Cardiac muscle cell (in vitro differentiated cells and primary cell): ENCODE measurements around the gene ARHGAP8. TPM values are rescaled to one million over a fixed set of nuclear protein-coding genes. Genes with fewer than 3 reads are reported as not detected.
A peak's percentile ranks its signal among the peaks of the same experiment; 100 is the strongest.

Source experiments
- DNase-seq, 2 donors: peaks; one replicate each; pipeline versions ENCODE4 v3.0.0 to v3.0.0-alpha.2; 2010 to 2017; ENCODE audit warnings: low read depth in 1 of 2, low spot score in 1 of 2
- H3K27ac ChIP-seq: fragments of 200-600 bp; sonication (generic); 2 replicates; pipeline ENCODE4 v1.5.1; 2016
- H3K27me3 ChIP-seq: fragments of 200-600 bp; sonication (generic); 2 replicates; pipeline ENCODE4 v1.6.0; 2016; ENCODE audit warnings: control low read depth
- H3K36me3 ChIP-seq: fragments of 200-600 bp; sonication (generic); 2 replicates; pipeline ENCODE4 v1.5.1; 2016; ENCODE audit warnings: control low read depth
- H3K4me1 ChIP-seq: fragments of 200-600 bp; sonication (generic); 2 replicates; pipeline ENCODE4 v1.8.1; 2017; ENCODE audit warnings: low read depth, mild to moderate bottlenecking, mixed run types
- H3K4me3 ChIP-seq: fragments of 200-600 bp; sonication (generic); 2 replicates; pipeline ENCODE4 v1.5.1; 2016; ENCODE audit warnings: mild to moderate bottlenecking
- H3K9me3 ChIP-seq: fragments of 200-600 bp; sonication (generic); 2 replicates; pipeline ENCODE4 v1.5.1; 2017; ENCODE audit warnings: low read depth, mild to moderate bottlenecking, control low read depth
- CTCF ChIP-seq: IDR thresholded peaks from 2 replicates; pipeline ENCODE4 v1.5.1; 2012; ENCODE audit warnings: low read depth, mild to moderate bottlenecking, low read length
- polyA plus RNA-seq: library from polyadenylated mRNA; unstranded; fragments of >200 nt; fragmentation: Nextera tagmentation; extraction: Ambion mirVana; gene quantifications from 2 replicates; pipeline ENCODE4 v1.2.1, GENCODE V29; 2016
- total RNA-seq: library from RNA; depleted of rRNA; stranded (reverse); fragments of >200 nt; gene quantifications from 2 replicates; pipeline ENCODE4 v1.2.3, GENCODE V29; 2016

The ARHGAP8 gene
- total and polyA plus RNA-seq, 2 experiments from 2014 or later = 1.2 to 2.4 TPM

- Histone ChIP-seq H3K4me3 (no peak overlapping the region), H3K4me1 (no peaks in the 10 kb centered on the region), H3K9me3 (no peaks in the 10 kb centered on the region), H3K27ac (no peak overlapping the region), H3K36me3 (no peaks in the 10 kb centered on the region), H3K27me3 (no peaks in the 10 kb centered on the region)
- no peak for DNase-seq
- TF ChIP-seq CTCF = no peak
These were observed 12.6 kb downstream of the ARHGAP8 start for GRCh38 chr22:44764974-44765373.

- Histone ChIP-seq H3K9me3 (no peaks in the 10 kb centered on the region), H3K27ac (no peak overlapping the region), H3K4me1 (no peaks in the 10 kb centered on the region), H3K36me3 (no peaks in the 10 kb centered on the region), H3K27me3 (no peaks in the 10 kb centered on the region), H3K4me3 (no peak overlapping the region)
- peak in 1 of 2 donors; percentile 13 for DNase-seq
- TF ChIP-seq CTCF = no peak
These were observed 13.4 kb downstream of the ARHGAP8 start for GRCh38 chr22:44765571-44766285.

GRCh38 chr22:44773082-44773481 lies 20.7 kb downstream of the ARHGAP8 start:
- no peaks in the 10 kb centered on the region for H3K4me1 ChIP-seq
- H3K9me3 ChIP-seq = no peaks in the 10 kb centered on the region
- H3K4me3 ChIP-seq = no peak overlapping the region
- no peak overlapping the region for H3K27ac ChIP-seq
- H3K36me3 ChIP-seq = no peaks in the 10 kb centered on the region
- TF ChIP-seq CTCF = no peak
- H3K27me3 ChIP-seq = no peaks in the 10 kb centered on the region
- DNase-seq = no peak

- TF ChIP-seq CTCF = no peak
- no peak for DNase-seq
- no peaks in the 10 kb centered on the region for H3K9me3 ChIP-seq
- no peak overlapping the region for H3K27ac ChIP-seq
- no peaks in the 10 kb centered on the region for H3K36me3 ChIP-seq
- H3K4me1 ChIP-seq = no peaks in the 10 kb centered on the region
- no peak overlapping the region for H3K4me3 ChIP-seq
- H3K27me3 ChIP-seq = no peaks in the 10 kb centered on the region
These were observed 23.5 kb downstream of the ARHGAP8 start for GRCh38 chr22:44775862-44776261.

GRCh38 chr22:44776605-44777363 lies 24.4 kb downstream of the ARHGAP8 start:
- Histone ChIP-seq H3K4me1 (no peaks in the 10 kb centered on the region), H3K27ac (no peak overlapping the region), H3K4me3 (no peak overlapping the region), H3K27me3 (no peaks in the 10 kb centered on the region), H3K36me3 (no peaks in the 10 kb centered on the region), H3K9me3 (no peaks in the 10 kb centered on the region)
- no peak for TF ChIP-seq CTCF
- no peak for DNase-seq
